OCI-LY1 (cell line): ENCODE data around the gene TECR.

Experiments
- H2AFZ ChIP-seq: fragments of 200-600 bp; sonication (generic), shearing (Covaris generic); 2 replicates; pipeline ENCODE4 v1.6.0; 2014; ENCODE audit warnings: antibody characterized with exemption, mild to moderate bottlenecking, low read length
- H3F3A ChIP-seq: fragments of 200-600 bp; sonication (generic), shearing (Covaris generic); 2 replicates; pipeline ENCODE4 v1.6.0; 2014; ENCODE audit warnings: mild to moderate bottlenecking, antibody characterized with exemption, low read length, moderate library complexity; ENCODE audit not compliant: insufficient read depth
- H3K27ac ChIP-seq: fragments of 200-600 bp; sonication (generic); 2 replicates; pipeline ENCODE4 v1.5.1; 2014; ENCODE audit warnings: low read length, mixed run types, mild to moderate bottlenecking, low read depth; ENCODE audit not compliant: poor library complexity, severe bottlenecking
- H3K27me3 ChIP-seq: fragments of 200-600 bp; sonication (generic); 2 replicates; pipeline ENCODE4 v1.6.0; 2014; ENCODE audit warnings: antibody characterized with exemption, mild to moderate bottlenecking, low read length, moderate library complexity; ENCODE audit not compliant: insufficient read depth
- H3K36me3 ChIP-seq: fragments of 200-600 bp; sonication (generic); 2 replicates; pipeline ENCODE4 v1.6.1; 2014; ENCODE audit warnings: mild to moderate bottlenecking, antibody characterized with exemption, low read length, moderate library complexity, mixed read lengths; ENCODE audit not compliant: insufficient read depth
- H3K4me1 ChIP-seq: fragments of 200-600 bp; sonication (generic); 2 replicates; pipeline ENCODE4 v1.5.1; 2014; ENCODE audit warnings: mild to moderate bottlenecking, low read length, moderate library complexity; ENCODE audit not compliant: insufficient read depth, severe bottlenecking
- H3K4me2 ChIP-seq: fragments of 200-600 bp; sonication (generic), shearing (Covaris generic); 2 replicates; pipeline ENCODE4 v1.6.1; 2014; ENCODE audit warnings: low read length
- H3K4me3 ChIP-seq: fragments of 200-600 bp; sonication (generic); 2 replicates; pipeline ENCODE4 v1.5.1; 2014; ENCODE audit warnings: low read length, low read depth, mild to moderate bottlenecking, mixed read lengths; ENCODE audit not compliant: poor library complexity, severe bottlenecking
- H3K79me2 ChIP-seq: fragments of 200-600 bp; shearing (Covaris generic); 2 replicates; pipeline ENCODE4 v1.6.1; 2016; ENCODE audit warnings: mixed run types, low read length, mixed read lengths; ENCODE audit not compliant: insufficient read depth
- H3K9ac ChIP-seq: fragments of 200-600 bp; sonication (generic), shearing (Covaris generic); 2 replicates; pipeline ENCODE4 v1.6.1; 2014; ENCODE audit warnings: mild to moderate bottlenecking, low read length, mixed read lengths
- H3K9me2 ChIP-seq: fragments of 200-600 bp; sonication (generic), shearing (Covaris generic); 2 replicates; pipeline ENCODE4 v1.6.1; 2014; ENCODE audit warnings: low read depth, mild to moderate bottlenecking, low read length, mixed read lengths
- H3K9me3 ChIP-seq: fragments of 200-600 bp; shearing (Covaris generic); 2 replicates; pipeline ENCODE4 v1.6.1; 2014; ENCODE audit warnings: low read length, mixed read lengths
- H4K20me1 ChIP-seq: fragments of 200-600 bp; sonication (generic), shearing (Covaris generic); 2 replicates; pipeline ENCODE4 v1.6.0; 2016; ENCODE audit warnings: mild to moderate bottlenecking, low read length; ENCODE audit not compliant: insufficient read depth
- CTCF ChIP-seq: fragments of 200-600 bp; sonication (generic), shearing (Covaris generic); IDR thresholded peaks from 2 replicates; pipeline ENCODE4 v1.5.1; 2017; ENCODE audit warnings: mild to moderate bottlenecking, antibody characterized with exemption, low read length, moderate library complexity, mixed read lengths
- EZH2 ChIP-seq: fragments of 200-600 bp; sonication (generic), shearing (Covaris generic); IDR thresholded peaks from 2 replicates; pipeline ENCODE4 v1.8.0; 2017; ENCODE audit warnings: borderline replicate concordance, mixed run types, mild to moderate bottlenecking, antibody characterized with exemption, low read length, moderate library complexity, mixed read lengths

The TECR gene

DNA sequence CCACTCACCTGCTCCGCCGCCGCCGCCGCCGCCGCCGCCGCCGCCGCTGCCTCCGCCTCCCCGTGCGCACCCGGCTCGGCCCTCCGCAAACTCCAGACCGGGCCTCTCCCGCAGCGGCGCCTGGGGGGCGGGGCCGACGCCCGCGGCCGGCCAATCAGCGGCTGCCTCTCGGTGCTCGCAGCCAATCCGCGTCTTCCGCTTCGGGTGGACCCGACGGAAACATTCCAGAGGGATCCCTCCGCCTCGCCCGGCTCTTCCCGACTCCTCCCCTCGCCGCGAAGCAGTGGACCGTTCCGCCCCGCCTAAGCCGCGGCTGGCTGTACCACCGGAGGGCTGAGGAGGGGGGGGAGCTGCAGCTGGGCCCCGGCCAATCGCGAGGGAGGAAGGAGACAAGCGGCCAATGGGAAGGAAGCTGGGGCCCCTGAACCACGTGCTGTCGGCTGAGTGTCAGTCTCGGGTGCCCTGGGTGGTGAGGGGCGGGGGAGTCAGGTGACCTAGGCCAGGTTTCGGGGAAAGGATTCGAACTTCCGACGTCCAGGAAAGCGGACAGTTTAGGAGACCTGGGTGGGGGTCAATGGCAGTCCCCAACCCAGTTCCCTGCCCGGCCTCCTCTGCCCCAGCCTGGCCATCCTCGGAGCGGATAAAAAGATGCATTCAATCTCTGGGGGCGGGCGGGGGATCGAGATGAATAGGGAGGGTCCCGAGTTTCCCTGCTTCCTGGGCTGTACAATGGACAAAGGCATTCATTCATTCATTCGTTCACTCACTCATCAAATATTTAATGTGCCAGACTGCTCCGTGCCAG, 33.2 kb upstream of the TECR start, which contains the start of gene GIPC1:
Gene GIPC1, minus strand, starts transcription at position 99 of the 805 bp plus-strand sequence. CDS start 13,151 bp downstream, outside the sequence.
- Histone ChIP-seq H3K27ac (peak within 1 kb of the TSS; percentile 32), H3K79me2 (no peaks in the 10 kb centered on the region), H3K9me3 (no peaks in the 10 kb centered on the region), H2AFZ (no peak within 1 kb of the TSS), H3K4me3 (peak within 1 kb of the TSS; percentile 86), H3K4me2 (peak within 1 kb of the TSS; percentile 99), H4K20me1 (no peaks in the 10 kb centered on the region), H3K9ac (peak within 1 kb of the TSS; percentile 78), H3F3A (no peaks in the 10 kb centered on the region), H3K36me3 (no peaks in the 10 kb centered on the region), H3K27me3 (no peaks in the 10 kb centered on the region), H3K9me2 (no peaks in the 10 kb centered on the region), H3K4me1 (peaks cover 17% of the 10 kb centered on the region)
- TF ChIP-seq CTCF (no peak), EZH2 (no peak)

DNA sequence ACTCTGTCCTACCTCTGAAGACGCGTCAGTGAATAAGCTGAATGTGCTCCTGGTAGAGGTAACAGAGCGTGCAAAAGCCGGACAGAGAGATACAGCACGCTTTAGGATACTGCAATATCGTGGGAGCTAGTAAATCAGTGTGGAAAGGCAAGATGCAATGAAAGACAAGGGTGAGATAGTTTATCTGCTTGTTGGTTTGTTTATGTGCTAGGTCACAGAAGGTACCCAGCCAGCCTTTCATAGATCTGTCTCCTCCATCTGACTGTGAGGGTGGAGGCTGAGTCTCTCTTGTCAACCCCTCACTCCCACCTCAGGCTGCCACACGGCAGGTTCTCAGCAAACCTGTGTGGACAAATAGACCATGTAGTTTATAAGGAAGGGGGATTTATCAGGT, 32.6 kb upstream of the TECR start:
- no peaks in the 10 kb centered on the region for H3K9me2 ChIP-seq
- H3K4me3 ChIP-seq, result peak overlapping the region; percentile 86
- H3K4me2 ChIP-seq, result peak overlapping the region; percentile 99; the same call in 1 of the 2 replicates
- no peaks in the 10 kb centered on the region for H3K79me2 ChIP-seq
- peaks cover 17% of the 10 kb centered on the region for H3K4me1 ChIP-seq
- TF ChIP-seq CTCF (no peak), EZH2 (no peak)
- no peak overlapping the region for H2AFZ ChIP-seq
- H3F3A ChIP-seq, result no peaks in the 10 kb centered on the region
- H3K9me3 ChIP-seq, result no peaks in the 10 kb centered on the region
- no peaks in the 10 kb centered on the region for H4K20me1 ChIP-seq
- no peak overlapping the region for H3K9ac ChIP-seq
- H3K36me3 ChIP-seq, result no peaks in the 10 kb centered on the region
- no peak overlapping the region for H3K27ac ChIP-seq
- H3K27me3 ChIP-seq, result no peaks in the 10 kb centered on the region

DNA sequence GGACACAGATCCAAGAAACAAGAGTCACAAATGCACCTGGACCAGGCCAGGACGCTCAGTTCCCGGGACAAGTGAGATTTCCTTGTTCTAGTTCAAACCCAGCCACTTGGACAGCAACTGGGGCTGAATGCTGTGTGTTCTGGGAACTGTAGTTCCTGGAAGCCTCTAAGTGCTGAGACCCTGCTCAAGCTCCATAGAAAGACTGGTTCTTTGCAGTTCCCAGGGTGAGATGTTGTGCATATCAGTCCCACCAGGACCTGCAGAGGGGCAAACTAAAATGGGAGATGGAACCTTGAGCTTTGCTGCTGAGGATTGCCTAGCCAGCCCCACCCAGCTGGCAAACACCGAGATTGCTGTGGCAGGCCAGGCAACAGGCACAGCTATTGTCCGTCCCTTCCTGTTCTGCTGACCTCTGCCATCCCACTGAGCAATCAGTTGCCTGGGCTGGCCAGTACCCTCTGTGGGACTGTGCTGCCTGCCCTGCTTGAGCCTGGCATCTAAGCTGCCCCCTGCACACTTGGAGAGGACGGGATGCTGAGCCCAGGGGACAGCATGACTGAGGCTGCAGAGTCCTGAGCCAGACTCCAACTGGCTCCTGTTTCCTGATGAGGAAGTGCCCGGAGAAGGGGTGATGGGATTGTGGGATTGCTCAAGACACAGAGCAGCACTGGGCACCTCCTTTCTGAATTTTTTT, 32.0 kb upstream of the TECR start:
- no peaks in the 10 kb centered on the region for H3K36me3 ChIP-seq
- no peaks in the 10 kb centered on the region for H3K79me2 ChIP-seq
- H3K4me3 ChIP-seq, result no peak overlapping the region
- H3F3A ChIP-seq, result no peaks in the 10 kb centered on the region
- no peaks in the 10 kb centered on the region for H3K9me3 ChIP-seq
- H2AFZ ChIP-seq, result no peak overlapping the region
- no peaks in the 10 kb centered on the region for H3K27me3 ChIP-seq
- H4K20me1 ChIP-seq, result no peaks in the 10 kb centered on the region
- H3K4me2 ChIP-seq, result no peak overlapping the region
- no peaks in the 10 kb centered on the region for H3K9me2 ChIP-seq
- H3K9ac ChIP-seq, result no peak overlapping the region
- H3K4me1 ChIP-seq, result peaks cover 17% of the 10 kb centered on the region
- no peak overlapping the region for H3K27ac ChIP-seq
- TF ChIP-seq EZH2, result no peak
- no peak for TF ChIP-seq CTCF
